GM21723 (cell line): Measurements from ENCODE around the gene INVS.
A peak's percentile ranks its signal among the peaks of the same experiment; 100 is the strongest.
"Not testable (repeated sequence)": the region's sequence is repeated elsewhere in the genome, so short reads cannot be mapped to it uniquely, and the experiment has no call there.

ENCODE experiments used
- ATAC-seq: cut with Tn5 transposase; IDR thresholded peaks from one replicate; pipeline ENCODE4 v1.9.1; 2021; ENCODE audit warnings: mild to moderate bottlenecking, moderate library complexity; ENCODE audit not compliant: unreplicated experiment

Gene INVS

GRCh38 chr9:100309992-100310391 is 210.9 kb downstream of the INVS start:
- no peak for ATAC-seq

GRCh38 chr9:100315561-100315960 is 216.5 kb downstream of the INVS start:
- ATAC-seq: no peak

GRCh38 chr9:100317706-100318105 is 218.7 kb downstream of the INVS start:
- ATAC-seq: no peak

- peak; percentile 51 for ATAC-seq
Measured at GRCh38 chr9:100322954-100323536, 224.0 kb downstream of the INVS start.

- ATAC-seq: no peak
Measured at GRCh38 chr9:100324594-100325200, 225.7 kb downstream of the INVS start.

- ATAC-seq: not testable (repeated sequence)
Measured at GRCh38 chr9:100338736-100339135, 239.7 kb downstream of the INVS start.

GRCh38 chr9:100340224-100340623 is 241.2 kb downstream of the INVS start:
- no peak for ATAC-seq

- ATAC-seq: no peak
Measured at GRCh38 chr9:100341889-100342288, 242.8 kb downstream of the INVS start.

GRCh38 chr9:100346836-100347235 is 247.8 kb downstream of the INVS start:
- no peak for ATAC-seq

- no peak for ATAC-seq
Measured at GRCh38 chr9:100350188-100350587, 251.1 kb downstream of the INVS start.
